Superior temporal gyrus (tissue), 1 donor: ENCODE measurements around the gene NUCB1.

Source experiments
- DNase-seq: peaks from one replicate; pipeline ENCODE4 v3.0.0-alpha.2; 2016; ENCODE audit errors: extremely low spot score

Gene NUCB1

DNA sequence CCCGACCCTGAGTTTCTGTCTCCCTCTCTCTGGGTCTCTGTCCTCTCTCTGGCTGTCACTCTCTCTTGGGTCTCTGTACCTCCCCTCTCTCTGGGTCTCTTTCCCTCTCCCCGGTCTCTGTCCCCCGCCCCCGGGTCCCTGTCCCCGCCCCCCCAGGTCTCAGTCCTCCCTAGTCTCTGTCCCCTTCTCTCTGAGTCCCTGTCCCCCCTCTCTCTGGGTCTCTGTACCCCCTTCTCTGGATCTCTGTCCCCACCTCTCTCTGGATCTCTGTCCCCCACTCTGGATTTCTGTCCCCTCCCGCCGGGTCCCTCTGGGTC, 62.7 kb downstream of the NUCB1 start:
- DNase-seq = no peak

DNA sequence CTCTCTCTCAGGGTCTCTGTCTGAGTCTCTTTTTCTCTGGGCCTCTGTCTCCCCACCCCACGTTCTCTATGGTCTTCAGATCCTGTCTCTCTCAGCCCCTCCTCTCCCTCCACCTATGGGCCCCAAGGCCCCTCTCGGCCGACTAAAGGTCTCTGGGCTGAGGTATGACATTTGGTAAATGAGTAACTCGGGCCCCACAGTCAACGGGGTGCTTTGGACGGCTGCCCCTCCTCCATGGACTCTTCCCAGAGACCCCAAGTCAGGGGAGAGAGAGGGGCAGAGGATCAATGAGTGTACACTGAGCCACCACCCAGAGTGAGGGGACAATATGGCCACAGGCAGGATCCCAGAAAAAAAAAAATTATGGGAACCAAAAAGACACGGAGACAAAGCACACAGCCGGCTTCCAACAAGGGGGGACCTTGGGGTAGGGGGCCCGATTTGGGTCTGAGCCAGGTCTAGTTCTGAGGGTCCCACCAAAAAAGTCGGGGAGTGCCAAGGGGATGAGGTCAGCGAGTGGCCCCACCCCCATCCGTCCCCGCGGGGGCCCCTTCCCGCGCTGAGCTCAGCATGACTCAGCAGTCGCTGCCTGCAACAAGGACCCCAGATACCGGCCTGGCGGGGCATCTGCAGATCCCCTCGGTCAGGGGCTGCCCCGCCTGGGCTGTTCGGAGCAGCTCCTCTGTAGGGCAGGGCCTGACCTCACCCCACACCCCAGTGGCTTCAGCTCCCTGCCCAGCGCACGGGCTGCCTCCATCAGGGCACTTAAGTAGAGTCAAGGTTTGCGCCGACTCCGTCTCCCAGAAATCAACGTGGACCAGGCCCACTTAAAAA, 63.5 kb downstream of the NUCB1 start:
- peak; percentile 70 for DNase-seq

DNA sequence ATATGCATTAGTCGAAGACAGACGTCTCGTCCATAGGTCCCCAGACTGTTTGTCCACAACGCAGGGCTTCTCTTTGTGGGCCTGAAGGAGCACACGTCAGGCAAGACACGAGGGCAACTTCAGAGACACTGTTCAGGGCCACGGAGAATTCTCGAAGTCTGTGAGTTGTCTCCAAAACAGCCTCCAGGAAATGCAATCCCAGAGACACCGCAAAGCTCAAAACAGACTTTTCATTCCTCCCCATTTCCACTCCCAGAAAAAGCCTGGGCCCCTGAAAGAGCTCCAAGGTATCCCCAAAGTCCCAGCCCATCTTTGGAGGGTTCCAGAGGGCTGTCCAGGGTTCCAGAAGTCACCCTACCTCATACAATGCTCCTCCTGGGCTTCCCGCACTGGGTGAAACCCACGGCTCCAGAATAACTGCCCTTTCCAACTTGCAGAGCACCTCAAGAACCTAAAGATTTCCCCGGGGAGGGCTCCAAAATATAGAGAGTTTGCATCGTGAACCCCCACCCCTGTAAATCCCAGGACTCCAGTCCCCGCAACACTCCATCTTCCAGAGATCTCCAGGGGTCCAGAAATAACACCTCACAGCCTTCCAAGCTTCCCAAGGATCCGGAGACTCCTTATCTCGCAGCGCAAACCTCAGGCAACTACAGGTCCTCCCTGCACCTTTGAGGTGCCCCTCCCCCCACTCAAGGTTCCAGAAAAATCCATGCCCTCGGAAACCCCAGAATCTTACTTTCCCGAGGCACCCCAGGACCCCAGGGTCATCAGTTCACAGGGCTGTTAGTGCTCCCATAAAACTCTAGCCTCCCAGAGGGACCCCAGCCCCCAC, 64.3 kb downstream of the NUCB1 start:
- peak; percentile 65 for DNase-seq

DNA sequence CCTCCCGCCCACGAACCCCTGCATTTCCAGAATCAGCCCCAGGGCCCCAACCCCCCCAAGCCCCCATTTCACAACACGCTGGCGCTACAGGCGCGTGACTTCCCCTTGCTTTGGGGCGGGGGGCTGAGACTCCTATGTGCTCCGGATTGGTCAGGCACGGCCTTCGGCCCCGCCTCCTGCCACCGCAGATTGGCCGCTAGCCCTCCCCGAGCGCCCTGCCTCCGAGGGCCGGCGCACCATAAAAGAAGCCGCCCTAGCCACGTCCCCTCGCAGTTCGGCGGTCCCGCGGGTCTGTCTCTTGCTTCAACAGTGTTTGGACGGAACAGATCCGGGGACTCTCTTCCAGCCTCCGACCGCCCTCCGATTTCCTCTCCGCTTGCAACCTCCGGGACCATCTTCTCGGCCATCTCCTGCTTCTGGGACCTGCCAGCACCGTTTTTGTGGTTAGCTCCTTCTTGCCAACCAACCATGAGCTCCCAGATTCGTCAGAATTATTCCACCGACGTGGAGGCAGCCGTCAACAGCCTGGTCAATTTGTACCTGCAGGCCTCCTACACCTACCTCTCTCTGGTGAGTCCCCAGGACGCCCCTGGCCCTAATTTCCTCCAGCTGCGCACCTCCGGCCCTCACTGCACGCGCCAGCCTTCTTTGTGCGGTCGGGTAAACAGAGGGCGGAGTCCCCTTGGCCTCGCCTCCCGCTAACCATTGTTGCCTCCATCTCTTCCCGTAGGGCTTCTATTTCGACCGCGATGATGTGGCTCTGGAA, 65.1 kb downstream of the NUCB1 start, which contains the start of gene FTL:
Gene FTL, plus strand, starts transcription at position 270 of the 766 bp plus-strand sequence. Its CDS starts 199 bp downstream, at position 469.
- DNase-seq = peak; percentile 98

DNA sequence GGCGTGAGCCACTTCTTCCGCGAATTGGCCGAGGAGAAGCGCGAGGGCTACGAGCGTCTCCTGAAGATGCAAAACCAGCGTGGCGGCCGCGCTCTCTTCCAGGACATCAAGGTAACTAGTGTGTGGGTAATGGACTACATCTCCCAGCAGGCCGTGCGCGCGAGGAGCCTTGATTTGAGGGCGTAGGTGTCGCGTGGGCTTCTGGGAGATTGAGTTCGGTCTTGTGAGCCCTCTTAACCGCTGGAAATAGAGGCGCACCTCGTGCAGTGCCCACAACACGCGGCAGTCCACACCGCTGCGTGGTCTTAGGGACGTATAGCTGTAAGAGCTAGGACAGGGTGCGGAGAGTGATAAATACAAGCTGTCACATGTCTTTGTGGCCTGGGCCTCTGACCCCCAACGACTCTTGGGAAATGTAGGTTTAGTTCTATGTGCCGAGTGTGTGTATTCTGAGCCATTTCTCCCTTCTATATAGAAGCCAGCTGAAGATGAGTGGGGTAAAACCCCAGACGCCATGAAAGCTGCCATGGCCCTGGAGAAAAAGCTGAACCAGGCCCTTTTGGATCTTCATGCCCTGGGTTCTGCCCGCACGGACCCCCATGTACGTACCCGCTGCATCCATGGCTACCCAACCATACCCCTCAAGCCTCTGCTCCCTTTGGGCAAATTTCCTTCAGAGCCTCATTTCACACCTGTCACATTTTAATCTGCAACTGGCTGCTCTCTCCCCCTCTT, 65.9 kb downstream of the NUCB1 start:
- peak; percentile 94 for DNase-seq

DNA sequence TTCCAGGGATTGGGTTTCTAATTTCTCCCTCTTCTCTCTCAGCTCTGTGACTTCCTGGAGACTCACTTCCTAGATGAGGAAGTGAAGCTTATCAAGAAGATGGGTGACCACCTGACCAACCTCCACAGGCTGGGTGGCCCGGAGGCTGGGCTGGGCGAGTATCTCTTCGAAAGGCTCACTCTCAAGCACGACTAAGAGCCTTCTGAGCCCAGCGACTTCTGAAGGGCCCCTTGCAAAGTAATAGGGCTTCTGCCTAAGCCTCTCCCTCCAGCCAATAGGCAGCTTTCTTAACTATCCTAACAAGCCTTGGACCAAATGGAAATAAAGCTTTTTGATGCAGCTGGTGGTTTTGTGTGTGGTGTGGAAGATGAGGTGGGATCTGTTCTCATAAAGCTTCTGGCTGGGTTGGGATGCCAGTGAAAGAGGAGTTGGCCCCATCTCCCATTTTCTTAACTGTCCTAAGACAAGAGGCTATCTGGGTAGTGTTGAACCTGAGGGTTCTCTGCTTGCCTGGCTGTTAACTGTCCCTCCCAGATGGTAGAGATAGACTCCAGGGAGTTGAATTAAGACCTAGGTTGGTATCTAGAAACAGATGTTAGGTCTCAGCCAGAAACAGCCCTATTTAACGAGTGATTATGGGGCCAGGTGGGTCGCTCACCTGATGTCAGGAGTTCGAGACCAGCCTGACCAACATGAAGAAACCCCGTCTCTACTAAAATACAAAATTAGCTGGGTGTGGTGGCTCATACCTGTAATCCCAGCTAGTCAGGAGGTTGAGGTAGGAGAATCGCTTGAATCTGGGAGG, 66.6 kb downstream of the NUCB1 start:
- DNase-seq = no peak

DNA sequence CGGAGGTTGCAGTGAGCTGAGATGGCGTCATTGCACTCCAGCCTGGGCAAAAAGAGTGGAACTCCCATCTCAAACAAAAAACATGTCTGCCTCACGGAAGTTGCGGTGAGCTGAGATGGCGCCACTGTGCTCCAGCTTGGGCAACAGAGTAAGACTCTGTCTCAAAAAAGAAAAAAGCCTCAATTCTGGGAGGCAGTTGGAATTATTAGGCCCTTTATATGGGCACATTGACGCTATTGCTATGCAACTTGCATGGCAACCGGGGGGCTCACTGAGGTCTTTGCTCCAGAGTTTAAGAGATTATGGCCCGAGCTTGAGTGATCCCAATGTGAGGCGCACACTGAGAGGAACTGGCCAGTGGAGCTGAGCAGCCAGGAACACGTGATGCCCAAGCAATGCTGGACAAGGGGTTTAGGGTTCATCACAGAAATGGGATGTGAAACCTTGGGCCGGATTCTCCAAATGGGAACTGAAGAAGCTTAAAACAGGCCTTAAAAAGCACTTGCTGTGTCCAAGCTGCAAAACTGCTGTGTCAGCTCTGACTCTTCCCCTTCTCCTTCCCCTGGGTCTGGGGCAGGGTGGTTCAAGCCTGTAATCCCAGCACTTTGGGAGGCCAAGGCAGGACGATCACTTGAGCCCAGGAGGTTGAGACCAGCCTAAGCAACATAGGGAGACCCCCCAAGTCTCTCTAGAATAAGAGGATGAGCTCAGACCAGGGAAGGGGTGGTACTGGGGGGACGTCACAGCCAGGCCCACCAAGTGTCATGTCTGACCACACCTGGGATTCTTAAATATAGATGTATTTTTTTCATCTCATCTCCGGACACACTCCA, 67.5 kb downstream of the NUCB1 start:
- DNase-seq = peak; percentile 42

DNA sequence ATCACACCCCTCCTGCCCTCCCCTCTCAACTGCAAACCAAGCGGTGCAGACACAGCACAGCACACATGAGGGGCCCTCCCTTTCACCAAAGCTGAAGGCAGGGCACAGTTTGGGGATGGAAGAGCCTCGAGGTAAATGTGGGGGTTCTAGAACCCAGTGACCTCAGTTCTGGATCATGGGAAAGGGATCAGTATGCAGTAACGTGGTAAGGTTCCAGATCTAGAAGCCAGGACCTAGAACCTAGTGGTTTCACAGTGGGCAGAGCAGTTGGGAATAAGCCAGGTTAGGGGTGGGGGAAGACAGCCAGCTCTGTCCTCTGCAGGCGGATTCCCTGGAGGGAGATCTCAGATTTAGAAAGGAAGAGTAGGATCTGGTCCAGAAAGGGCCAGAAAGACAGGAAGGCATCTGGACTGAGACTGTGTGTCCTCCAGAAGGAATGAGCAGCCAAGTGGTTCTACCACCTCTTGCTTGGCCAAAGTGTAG, 68.1 kb downstream of the NUCB1 start:
- DNase-seq = no peak

DNA sequence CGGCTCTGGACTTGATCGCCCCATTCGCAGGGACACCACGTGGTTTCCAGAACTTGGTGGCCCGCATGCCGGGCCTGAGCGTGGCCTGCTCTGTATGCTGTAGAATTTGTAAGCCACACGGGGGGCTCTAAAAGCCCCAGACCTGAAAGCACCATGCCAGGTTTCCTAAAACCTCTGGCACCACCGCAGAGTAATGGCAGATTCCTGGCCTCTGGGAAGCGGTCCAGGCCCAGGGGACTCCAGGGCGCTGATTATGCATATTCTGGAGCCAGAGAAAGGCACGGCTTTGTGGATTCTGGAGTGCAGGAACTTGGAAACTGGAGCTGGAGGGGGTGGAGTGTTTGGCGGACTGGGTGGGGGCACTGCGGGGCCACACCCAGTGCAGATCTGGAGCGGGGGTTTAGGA, 68.7 kb downstream of the NUCB1 start:
- no peak for DNase-seq

DNA sequence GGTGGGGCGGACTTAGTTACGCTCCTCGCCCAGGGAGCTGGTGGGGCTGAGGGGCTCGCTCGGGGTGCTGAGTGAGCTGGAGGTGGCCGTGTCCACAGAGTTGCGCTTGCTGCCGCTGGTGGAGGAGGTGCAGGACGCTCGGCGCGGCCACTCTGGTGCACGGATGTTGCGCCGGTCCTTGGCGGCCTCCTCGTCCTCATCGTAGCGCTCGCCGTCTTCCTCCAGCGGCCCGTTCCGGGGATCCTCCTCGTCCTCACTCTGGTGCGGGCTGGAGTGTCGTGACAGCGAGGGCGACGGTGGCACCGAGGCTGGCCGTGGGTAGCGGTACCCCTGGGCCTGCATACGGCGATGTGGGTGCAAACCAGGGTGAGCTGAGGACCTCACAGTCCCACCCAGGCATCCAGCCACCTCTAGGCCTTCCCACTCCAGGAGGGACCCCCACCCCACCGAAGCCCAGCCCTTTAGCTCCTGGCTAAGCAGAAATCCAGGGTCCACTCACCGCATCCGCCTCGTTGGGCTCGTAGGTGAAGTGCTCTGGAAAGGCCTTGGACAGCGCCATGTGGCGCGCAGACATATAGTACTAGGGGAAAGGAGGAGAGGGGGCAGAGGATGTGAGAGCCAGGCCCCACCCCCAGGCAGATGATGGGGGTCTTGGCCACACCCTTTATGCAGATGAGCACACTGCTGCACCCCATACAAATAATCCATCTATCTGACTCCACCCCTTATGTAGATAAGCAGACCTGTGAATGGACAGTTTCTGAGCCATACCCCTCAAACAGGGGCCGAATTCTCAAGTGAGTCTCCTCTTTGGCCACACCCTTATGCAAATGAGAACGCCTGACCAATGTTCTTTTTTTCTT, 69.4 kb downstream of the NUCB1 start:
- no peak for DNase-seq

DNA sequence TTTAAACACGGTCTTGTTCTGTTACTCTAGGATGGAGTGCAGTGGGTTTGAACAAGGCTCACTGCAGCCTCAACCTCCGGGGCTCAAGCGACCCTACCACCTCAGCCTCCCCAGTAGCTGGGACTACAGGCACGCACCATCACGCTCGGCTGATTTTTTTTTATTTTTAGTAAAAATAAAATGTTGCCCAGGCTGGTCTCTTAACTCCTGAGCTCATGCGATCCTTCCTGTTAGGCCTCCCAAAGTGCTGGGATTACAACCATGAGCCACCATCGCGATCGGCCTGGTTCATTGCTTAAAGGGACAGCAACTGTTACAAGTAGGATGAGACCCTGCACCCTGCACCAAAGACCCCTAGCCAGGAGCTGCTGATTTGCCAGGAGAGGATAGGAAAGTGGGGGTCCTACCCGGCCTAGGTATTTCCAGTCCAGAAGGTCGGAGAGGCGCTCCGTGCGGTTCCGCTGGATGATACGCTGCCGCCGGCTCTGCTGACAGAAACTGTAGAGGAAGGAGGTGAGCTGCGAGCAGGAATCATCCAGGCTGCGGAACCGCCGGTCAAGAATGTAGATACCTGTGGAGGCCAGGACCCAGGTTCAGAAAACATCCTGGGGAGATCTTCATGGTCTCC, 70.1 kb downstream of the NUCB1 start:
- no peak for DNase-seq

DNA sequence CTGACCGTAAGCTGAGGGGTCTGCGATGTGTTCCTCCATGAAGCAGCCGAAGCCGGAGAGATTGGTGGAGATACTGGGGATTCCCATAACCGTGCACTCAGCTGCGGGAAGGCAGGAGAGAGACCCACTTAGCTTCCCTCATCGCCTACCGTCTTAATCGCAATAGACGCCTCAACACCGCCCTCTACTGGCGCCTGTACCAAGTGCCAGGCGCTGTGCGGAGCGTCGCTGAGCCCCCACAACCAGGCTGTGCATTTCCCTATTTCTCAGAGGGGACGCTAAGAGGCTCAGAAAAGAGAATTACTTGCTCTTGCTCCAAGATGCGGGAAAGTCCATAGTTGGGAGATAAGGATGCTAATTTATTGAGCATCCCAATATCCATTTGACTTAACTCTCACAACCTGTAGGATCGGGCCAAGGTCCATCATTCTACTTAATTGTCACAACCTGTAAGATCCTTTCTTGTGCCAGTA, 70.8 kb downstream of the NUCB1 start:
- peak; percentile 91 for DNase-seq
